Measurements from ENCODE around the gene MEGF11. TPM values are rescaled to one million over a fixed set of nuclear protein-coding genes. Genes with fewer than 3 reads are reported as not detected.

The MEGF11 gene
- total RNA-seq, 1 experiment from 2014 or later = not detected

- H3K36me3 ChIP-seq (ENCODE audit: low read depth) = no peaks in the 10 kb centered on the region
- no peak overlapping the region for H3K4me3 ChIP-seq
- no peaks in the 10 kb centered on the region for H3K27me3 ChIP-seq (ENCODE audit: insufficient read depth, low read depth)
- no peak overlapping the region for H3K27ac ChIP-seq
- peaks cover 4% of the 10 kb centered on the region; the same call in 1 of the 2 replicates for H3F3A ChIP-seq (ENCODE audit: insufficient read depth, low read depth)
- H4K20me1 ChIP-seq (ENCODE audit: insufficient read depth) = no peaks in the 10 kb centered on the region
- no peak overlapping the region for H3K4me2 ChIP-seq
- no peak overlapping the region for H2AFZ ChIP-seq
- DNase-seq = no peak
- ChIA-PET CTCF (no interaction called here), POLR2A (ENCODE audit: unreplicated experiment) (no interaction called here)
- H3K79me2 ChIP-seq (ENCODE audit: low read depth) = no peaks in the 10 kb centered on the region
- peaks cover 12% of the 10 kb centered on the region for H3K4me1 ChIP-seq (replicated peaks; ENCODE audit: insufficient read depth)
- no TSS peak for BruUV-seq (replicated peaks)
- intact Hi-C loops (cut with micrococcal nuclease; ENCODE audit: unreplicated experiment) = no loop called here
- TF ChIP-seq CTCF (conservative IDR thresholded peaks at IDR 0.05) (no peak), EZH2 (IDR thresholded peaks at IDR 0.05; ENCODE audit: low read depth) (no peak)
- no peaks in the 10 kb centered on the region for H3K9me2 ChIP-seq (ENCODE audit: insufficient read depth)
- H3K9me3 ChIP-seq (ENCODE audit: insufficient read depth, low read depth) = no peaks in the 10 kb centered on the region
Observed at GRCh38 chr15:66029650-66030049, 223.9 kb downstream of the MEGF11 start.

- Histone ChIP-seq H3F3A (ENCODE audit: insufficient read depth, low read depth) (peaks cover 4% of the 10 kb centered on the region; the same call in 1 of the 2 replicates), H3K9me2 (ENCODE audit: insufficient read depth) (no peaks in the 10 kb centered on the region), H3K4me2 (peak overlapping the region; percentile 51), H3K4me3 (no peak overlapping the region), H3K27ac (peak overlapping the region; percentile 16; the same call in 1 of the 2 replicates), H3K9me3 (ENCODE audit: insufficient read depth, low read depth) (no peaks in the 10 kb centered on the region), H3K27me3 (ENCODE audit: insufficient read depth, low read depth) (no peaks in the 10 kb centered on the region), H4K20me1 (ENCODE audit: insufficient read depth) (no peaks in the 10 kb centered on the region), H3K4me1 (replicated peaks; ENCODE audit: insufficient read depth) (peaks cover 12% of the 10 kb centered on the region), H2AFZ (no peak overlapping the region), H3K36me3 (ENCODE audit: low read depth) (no peaks in the 10 kb centered on the region), H3K79me2 (ENCODE audit: low read depth) (no peaks in the 10 kb centered on the region)
- TF ChIP-seq EZH2 (IDR thresholded peaks at IDR 0.05; ENCODE audit: low read depth) (no peak), CTCF (conservative IDR thresholded peaks at IDR 0.05) (no peak)
- peak; percentile 67 to 80 for DNase-seq
- BruUV-seq (replicated peaks) = no TSS peak
- ChIA-PET POLR2A (ENCODE audit: unreplicated experiment) (interaction anchor here (0.5 kb wide), 1 partner anchor 416 kb away, joined by 3 read pairs; no protein-coding TSS in a partner anchor), CTCF (interaction anchor here (0.6 kb wide), 1 partner anchor 67 kb away, joined by 3 read pairs; no protein-coding TSS in a partner anchor)
- intact Hi-C loops (cut with micrococcal nuclease; ENCODE audit: unreplicated experiment) = no loop called here
Observed at GRCh38 chr15:66027268-66027805, 226.2 kb downstream of the MEGF11 start.

- Histone ChIP-seq H2AFZ (no peak overlapping the region), H3K36me3 (ENCODE audit: low read depth) (no peaks in the 10 kb centered on the region), H3F3A (ENCODE audit: insufficient read depth, low read depth) (peaks cover 4% of the 10 kb centered on the region; the same call in 1 of the 2 replicates), H3K79me2 (ENCODE audit: low read depth) (no peaks in the 10 kb centered on the region), H3K9me3 (ENCODE audit: insufficient read depth, low read depth) (no peaks in the 10 kb centered on the region), H3K9me2 (ENCODE audit: insufficient read depth) (no peaks in the 10 kb centered on the region), H4K20me1 (ENCODE audit: insufficient read depth) (no peaks in the 10 kb centered on the region), H3K4me1 (replicated peaks; ENCODE audit: insufficient read depth) (peaks cover 12% of the 10 kb centered on the region), H3K4me3 (no peak overlapping the region), H3K4me2 (no peak overlapping the region), H3K27me3 (ENCODE audit: insufficient read depth, low read depth) (no peaks in the 10 kb centered on the region), H3K27ac (no peak overlapping the region)
- DNase-seq = no peak
- intact Hi-C loops (cut with micrococcal nuclease; ENCODE audit: unreplicated experiment) = no loop called here
- ChIA-PET CTCF (no interaction called here), POLR2A (ENCODE audit: unreplicated experiment) (interaction anchor here (0.6 kb wide), 1 partner anchor 43 kb away, joined by 4 read pairs; no protein-coding TSS in a partner anchor)
- no TSS peak for BruUV-seq (replicated peaks)
- TF ChIP-seq CTCF (conservative IDR thresholded peaks at IDR 0.05) (no peak), EZH2 (IDR thresholded peaks at IDR 0.05; ENCODE audit: low read depth) (no peak)
Observed at GRCh38 chr15:66025972-66026371, 227.6 kb downstream of the MEGF11 start.
